ENCODE measurements around the gene CADPS. TPM values are rescaled to one million over a fixed set of nuclear protein-coding genes. Genes with fewer than 3 reads are reported as not detected.

Gene CADPS
- total RNA-seq, 4 donors from 2014 or later = 0.82 to 13.2 TPM; not detected in 2

DNA sequence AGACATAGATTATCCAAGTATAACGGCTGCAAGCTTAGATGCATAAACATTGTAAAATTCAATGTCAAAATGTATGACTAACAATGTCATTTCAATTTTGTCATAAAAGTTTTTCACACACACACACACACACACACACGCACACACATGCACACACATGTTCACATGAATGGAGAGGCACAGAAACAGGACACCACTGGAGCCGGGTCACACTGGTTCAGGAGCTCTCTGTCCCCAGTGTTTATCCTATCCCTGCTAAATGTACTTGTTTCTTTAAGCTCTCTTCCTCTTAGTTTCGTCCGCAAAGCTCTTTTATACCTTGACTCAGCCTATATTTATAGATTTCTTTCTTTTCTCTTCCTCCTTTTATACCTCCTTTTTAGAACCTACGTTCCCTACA lies 249.9 kb downstream of the CADPS start:
- no peak overlapping the region for H3K4me3 ChIP-seq
- no peaks in the 10 kb centered on the region for H3K4me1 ChIP-seq
- no peak overlapping the region for H3K27ac ChIP-seq
- H3K36me3 ChIP-seq = no peaks in the 10 kb centered on the region
- intact Hi-C loops (cut with DNase I; ENCODE audit: low total_unique reads) = no loop called here
- DNase-seq = no peak
- TF ChIP-seq, protein P1, sequence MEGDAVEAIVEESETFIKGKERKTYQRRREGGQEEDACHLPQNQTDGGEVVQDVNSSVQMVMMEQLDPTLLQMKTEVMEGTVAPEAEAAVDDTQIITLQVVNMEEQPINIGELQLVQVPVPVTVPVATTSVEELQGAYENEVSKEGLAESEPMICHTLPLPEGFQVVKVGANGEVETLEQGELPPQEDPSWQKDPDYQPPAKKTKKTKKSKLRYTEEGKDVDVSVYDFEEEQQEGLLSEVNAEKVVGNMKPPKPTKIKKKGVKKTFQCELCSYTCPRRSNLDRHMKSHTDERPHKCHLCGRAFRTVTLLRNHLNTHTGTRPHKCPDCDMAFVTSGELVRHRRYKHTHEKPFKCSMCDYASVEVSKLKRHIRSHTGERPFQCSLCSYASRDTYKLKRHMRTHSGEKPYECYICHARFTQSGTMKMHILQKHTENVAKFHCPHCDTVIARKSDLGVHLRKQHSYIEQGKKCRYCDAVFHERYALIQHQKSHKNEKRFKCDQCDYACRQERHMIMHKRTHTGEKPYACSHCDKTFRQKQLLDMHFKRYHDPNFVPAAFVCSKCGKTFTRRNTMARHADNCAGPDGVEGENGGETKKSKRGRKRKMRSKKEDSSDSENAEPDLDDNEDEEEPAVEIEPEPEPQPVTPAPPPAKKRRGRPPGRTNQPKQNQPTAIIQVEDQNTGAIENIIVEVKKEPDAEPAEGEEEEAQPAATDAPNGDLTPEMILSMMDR (IDR thresholded peaks at IDR 0.05) = no peak
- no peak for TF ChIP-seq POLR2A (IDR thresholded peaks at IDR 0.05)
- no peaks in the 10 kb centered on the region for H3K9me3 ChIP-seq
- no peaks in the 10 kb centered on the region for H3K27me3 ChIP-seq

- Histone ChIP-seq H3K27me3 (no peaks in the 10 kb centered on the region), H3K9me3 (no peaks in the 10 kb centered on the region), H3K36me3 (no peaks in the 10 kb centered on the region), H3K27ac (no peak overlapping the region), H3K4me1 (no peaks in the 10 kb centered on the region), H3K4me3 (no peak overlapping the region)
- intact Hi-C loops (cut with DNase I; ENCODE audit: low total_unique reads) = no loop called here
- no peak for DNase-seq
- TF ChIP-seq, protein P1 (IDR thresholded peaks at IDR 0.05) = no peak
These were observed 251.0 kb downstream of the CADPS start for GRCh38 chr3:62624185-62624584.

DNA sequence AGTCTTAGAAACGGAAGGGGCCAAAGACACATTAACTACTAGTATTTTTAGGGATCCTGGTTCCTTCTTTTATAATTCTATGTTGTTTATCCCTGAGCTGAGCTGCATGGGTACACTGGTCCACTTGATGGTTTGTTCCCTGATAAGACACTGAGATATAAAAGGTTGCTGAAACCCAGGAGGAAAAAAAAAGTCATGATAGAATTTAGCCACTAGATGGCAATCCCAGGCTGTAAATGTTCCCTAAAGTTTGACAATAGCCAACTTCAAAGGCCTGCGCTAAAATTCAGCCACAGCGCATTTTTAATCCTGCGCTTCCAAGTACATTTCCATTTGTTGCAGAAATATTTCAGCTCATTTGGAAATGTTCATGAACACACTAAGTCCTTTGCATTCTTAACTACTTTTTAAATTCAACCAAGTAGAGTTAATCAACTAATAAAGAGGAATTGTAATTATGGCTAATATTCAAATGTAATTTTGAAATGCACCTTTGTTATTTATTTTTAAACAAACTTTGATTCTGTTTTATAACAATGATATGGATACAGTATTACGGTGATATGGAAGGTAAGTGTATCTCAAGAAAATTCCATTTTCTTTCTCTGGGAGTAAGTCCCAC lies 252.6 kb downstream of the CADPS start:
- H3K27ac ChIP-seq = no peak overlapping the region
- H3K4me3 ChIP-seq = no peak overlapping the region
- no peak for DNase-seq
- H3K4me1 ChIP-seq = no peaks in the 10 kb centered on the region
- no peak for TF ChIP-seq POLR2A (IDR thresholded peaks at IDR 0.05)
- TF ChIP-seq, protein P1 (IDR thresholded peaks at IDR 0.05) = peak; percentile 34 to 49 (median 36)
- no peaks in the 10 kb centered on the region for H3K36me3 ChIP-seq
- H3K9me3 ChIP-seq = no peaks in the 10 kb centered on the region
- intact Hi-C loops (cut with DNase I; ENCODE audit: low total_unique reads) = no loop called here
- no peaks in the 10 kb centered on the region for H3K27me3 ChIP-seq

DNA sequence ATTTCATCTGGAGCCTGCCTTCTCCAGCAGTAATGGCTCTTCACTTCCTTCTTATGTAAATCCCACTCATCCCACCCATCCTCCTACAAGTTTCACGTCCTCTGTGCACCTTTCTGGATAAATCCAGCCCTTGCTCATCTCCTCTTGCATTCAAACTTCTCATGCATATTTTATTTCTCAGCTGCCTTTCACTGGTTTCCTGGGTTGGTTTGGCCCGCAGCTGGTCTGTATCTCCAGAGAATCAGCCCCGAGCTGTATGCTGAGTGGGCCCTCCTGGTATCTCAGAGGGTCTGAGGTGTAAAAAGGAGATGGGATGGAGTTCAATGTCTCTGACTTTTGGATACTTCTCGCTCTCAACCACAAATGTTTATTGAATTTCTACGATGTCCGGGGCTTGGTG lies 253.3 kb downstream of the CADPS start:
- DNase-seq = no peak
- Histone ChIP-seq H3K9me3 (no peaks in the 10 kb centered on the region), H3K36me3 (no peaks in the 10 kb centered on the region), H3K4me3 (no peak overlapping the region), H3K27ac (no peak overlapping the region), H3K4me1 (no peaks in the 10 kb centered on the region), H3K27me3 (no peaks in the 10 kb centered on the region)
- intact Hi-C loops (cut with DNase I; ENCODE audit: low total_unique reads) = no loop called here
- TF ChIP-seq, protein P1 (IDR thresholded peaks at IDR 0.05) = no peak
- TF ChIP-seq POLR2A (IDR thresholded peaks at IDR 0.05) = no peak

DNA sequence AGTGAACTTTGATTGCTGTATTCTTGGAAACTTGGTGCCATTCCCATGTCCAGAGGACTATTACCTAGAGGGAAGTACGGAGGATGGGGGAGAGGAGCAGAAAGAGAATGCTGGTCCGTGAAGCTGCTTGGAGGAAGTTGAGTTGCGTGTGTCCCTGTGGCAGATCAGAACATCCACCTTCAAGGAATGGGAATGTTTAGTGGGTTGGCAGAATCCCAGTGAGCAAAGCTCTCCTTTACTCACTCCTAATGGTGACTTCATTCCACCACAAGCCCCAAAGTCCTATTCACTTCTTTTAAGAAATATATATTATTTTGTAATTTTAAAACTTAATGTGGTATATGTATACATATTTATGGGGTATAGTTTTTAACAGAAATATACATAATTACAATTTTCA lies 254.0 kb downstream of the CADPS start:
- no peaks in the 10 kb centered on the region for H3K4me1 ChIP-seq
- TF ChIP-seq POLR2A (IDR thresholded peaks at IDR 0.05) = no peak
- TF ChIP-seq, protein P1 (IDR thresholded peaks at IDR 0.05) = no peak
- no peaks in the 10 kb centered on the region for H3K9me3 ChIP-seq
- DNase-seq = no peak
- no peak overlapping the region for H3K27ac ChIP-seq
- no peaks in the 10 kb centered on the region for H3K36me3 ChIP-seq
- H3K4me3 ChIP-seq = no peak overlapping the region
- H3K27me3 ChIP-seq = no peaks in the 10 kb centered on the region
- intact Hi-C loops (cut with DNase I; ENCODE audit: low total_unique reads) = no loop called here
